C4-2B (cell line): Measurements from ENCODE around the gene UBD.

Experiments
- H3K27ac ChIP-seq: fragments of 450-650 bp; 2 replicates; pipeline ENCODE4 v1.5.1; 2017
- CTCF ChIP-seq: fragments of 450-650 bp; conservative IDR thresholded peaks from 2 replicates; pipeline ENCODE4 v1.5.1; 2017; ENCODE audit warnings: mild to moderate bottlenecking
- ZFX ChIP-seq: fragments of 450-650 bp; IDR thresholded peaks from 2 replicates; pipeline ENCODE4 v1.6.1; 2017

UBD gene

GRCh38 chr6:29596381-29596900 is 36.9 kb upstream of the UBD start:
- H3K27ac ChIP-seq: no peak overlapping the region

GRCh38 chr6:29593199-29593855 is 33.8 kb upstream of the UBD start:
- no peak for TF ChIP-seq ZFX
- no peak for TF ChIP-seq CTCF
- no peak overlapping the region for H3K27ac ChIP-seq

More at GRCh38 chr6:29596381-29596900, 36.9 kb upstream of the UBD start:
- TF ChIP-seq CTCF (no peak), ZFX (no peak)

- no peak for TF ChIP-seq ZFX
- TF ChIP-seq CTCF: no peak
- no peak overlapping the region for H3K27ac ChIP-seq
These were observed 32.1 kb upstream of the UBD start for GRCh38 chr6:29591677-29592076.

GRCh38 chr6:29590218-29590808 is 30.8 kb upstream of the UBD start:
- TF ChIP-seq ZFX (no peak), CTCF (no peak)

GRCh38 chr6:29589423-29590048 is 30.0 kb upstream of the UBD start:
- no peak overlapping the region for H3K27ac ChIP-seq
- peak; percentile 96 for TF ChIP-seq CTCF
- no peak for TF ChIP-seq ZFX

More at GRCh38 chr6:29590218-29590808, 30.8 kb upstream of the UBD start:
- no peak overlapping the region for H3K27ac ChIP-seq

GRCh38 chr6:29584821-29585220 is 25.3 kb upstream of the UBD start, which contains the start of gene OR2H2:
OR2H2 (plus strand) TSS chr6:29585121; CDS start chr6:29587945, 2,824 bp downstream.
- H3K27ac ChIP-seq: no peak within 1 kb of the TSS
- TF ChIP-seq CTCF: no peak
- no peak for TF ChIP-seq ZFX

GRCh38 chr6:29577544-29577943 is 18.0 kb upstream of the UBD start:
- TF ChIP-seq CTCF: no peak
- no peak for TF ChIP-seq ZFX
- no peak overlapping the region for H3K27ac ChIP-seq
